Panc1 (cell line): ENCODE results near the gene SH3TC1. TPM values are rescaled to one million over a fixed set of nuclear protein-coding genes. Genes with fewer than 3 reads are reported as not detected.

Experiments
- total RNA-seq: library from RNA; stranded (reverse); gene quantifications from one replicate; pipeline ENCODE4 v1.2.1, GENCODE V29; 2021; ENCODE audit not compliant: unreplicated experiment

SH3TC1 gene
- total RNA-seq, 1 experiment from 2014 or later = 4.5 TPM

Other genes with a start within 250 kb of the SH3TC1 start
- gene ABLIM2, start 40.5 kb upstream of the SH3TC1 start, total RNA-seq = 0.64 TPM
- 0.98 TPM for gene HTRA3, start 70.5 kb downstream of the SH3TC1 start, total RNA-seq
- gene ACOX3, start 241.4 kb downstream of the SH3TC1 start, total RNA-seq = 15.4 TPM
- gene TRMT44, start 241.5 kb downstream of the SH3TC1 start, total RNA-seq = 10.8 TPM